ENCODE measurements around the gene CAB39.

CAB39 gene

DNA sequence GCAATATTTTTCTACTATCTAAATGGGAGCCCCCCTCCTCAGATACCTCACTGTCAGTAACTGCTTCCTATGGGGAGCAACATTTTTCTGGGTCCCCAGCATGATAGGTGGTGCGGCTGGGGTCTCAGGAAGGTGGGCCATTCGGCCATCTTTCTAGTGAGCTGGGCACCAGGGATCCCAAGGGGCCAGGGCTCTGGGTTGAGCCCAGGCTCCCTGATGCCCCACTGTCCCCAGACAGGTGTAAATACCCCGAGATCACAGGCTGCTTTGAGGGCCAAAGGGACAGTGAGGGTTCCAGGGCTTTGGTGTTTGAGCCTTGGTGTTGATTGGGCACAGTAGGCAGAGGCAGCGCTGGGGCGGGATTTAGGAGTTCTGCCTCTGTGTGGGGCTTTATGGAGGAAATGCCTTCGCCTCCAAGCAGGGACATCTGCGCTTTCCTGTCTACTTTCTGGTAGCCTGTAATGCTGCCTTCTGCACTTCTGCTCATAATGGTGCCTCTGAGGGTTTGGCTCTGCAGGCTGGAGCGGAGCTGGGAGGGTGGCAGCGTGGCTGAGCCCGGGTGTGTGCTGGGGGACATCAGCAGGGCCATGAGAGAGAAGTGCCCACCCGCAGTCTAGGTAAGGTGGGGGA is 157.4 kb downstream of the CAB39 start:
- Histone ChIP-seq H3K27ac (peak overlapping the region; percentile 85), H3K36me3 (ENCODE audit: insufficient read depth, low read length) (peaks cover 26% of the 10 kb centered on the region), H3K9ac (ENCODE audit: insufficient read length) (peak overlapping the region; percentile 37), H3K4me3 (peak overlapping the region; percentile 75), H3K9me3 (ENCODE audit: low read depth, low read length) (no peaks in the 10 kb centered on the region)
- TF ChIP-seq POLR2AphosphoS5 (IDR thresholded peaks at IDR 0.05; ENCODE audit: borderline replicate concordance, low read depth, low read length), result no peak
- TF ChIP-seq EZH2 (IDR thresholded peaks at IDR 0.05), result no peak
- TF ChIP-seq FOXP2 (optimal IDR thresholded peaks at IDR 0.05; ENCODE audit: control extremely low read depth, extremely low read length, insufficient read depth), result peak; percentile 18
- DNase-seq (ENCODE audit: low read depth, low spot score), result no peak
